Left ventricle myocardium inferior (tissue), 1 donor: Measurements from ENCODE around the gene NEU1. TPM values are rescaled to one million over a fixed set of nuclear protein-coding genes. Genes with fewer than 3 reads are reported as not detected.
"Not testable (repeated sequence)": the region's sequence is repeated elsewhere in the genome, so short reads cannot be mapped to it uniquely, and the experiment has no call there.

Experiments
- DNase-seq: peaks from one replicate; pipeline ENCODE4 v3.0.0-alpha.2; 2020
- H3K27ac ChIP-seq: fragments of 200-600 bp; replicated peaks from 2 replicates; pipeline ENCODE4 v1.8.0; 2021
- H3K27me3 ChIP-seq: fragments of 200-600 bp; 2 replicates; pipeline ENCODE4 v1.8.0; 2021; ENCODE audit warnings: low read depth
- H3K36me3 ChIP-seq: fragments of 200-600 bp; 2 replicates; pipeline ENCODE4 v1.8.0; 2021
- H3K4me1 ChIP-seq: fragments of 200-600 bp; 2 replicates; pipeline ENCODE4 v1.8.0; 2021
- H3K4me3 ChIP-seq: fragments of 200-600 bp; 2 replicates; pipeline ENCODE4 v1.8.0; 2021; ENCODE audit warnings: mild to moderate bottlenecking, moderate library complexity
- H3K9me3 ChIP-seq: fragments of 200-600 bp; replicated peaks from 2 replicates; pipeline ENCODE4 v1.8.0; 2021
- CTCF ChIP-seq: fragments of 200-600 bp; IDR thresholded peaks from 2 replicates; pipeline ENCODE4 v1.8.0; 2021; ENCODE audit warnings: antibody characterized with exemption, mild to moderate bottlenecking, borderline replicate concordance
- intact Hi-C: fragments of 100-400 bp; cut with micrococcal nuclease; formaldehyde crosslinking; loops from one replicate; pipeline ENCODE4 v1.11.0; 2022
- total RNA-seq: library from RNA; stranded (reverse); fragmentation: NEBNext Ultra II Directional; extraction: Animal tissue kit (Norgen Biotek cat#: 25700); gene quantifications from one replicate; pipeline ENCODE4 v1.2.1, GENCODE V29; 2021
- donor health status: DM: no; HTN: yes; CAD: no; lungs with severe emphysema.

Gene NEU1
- total RNA-seq, 1 donor from 2014 or later, result 26.0 TPM

GRCh38 chr6:31825553-31825952, 37.1 kb downstream of the NEU1 start:
- no peaks in the 10 kb centered on the region for H3K27me3 ChIP-seq
- DNase-seq, result no peak
- H3K4me1 ChIP-seq, result peaks cover 55% of the 10 kb centered on the region
- intact Hi-C loops, result no loop called here
- H3K9me3 ChIP-seq, result no peaks in the 10 kb centered on the region
- H3K4me3 ChIP-seq, result no peak overlapping the region
- TF ChIP-seq CTCF, result no peak
- peak overlapping the region; percentile 99 for H3K27ac ChIP-seq
- H3K36me3 ChIP-seq, result no peaks in the 10 kb centered on the region

- H3K27me3 ChIP-seq, DNase-seq, H3K4me3 ChIP-seq, H3K36me3 ChIP-seq, intact Hi-C loops, H3K9me3 ChIP-seq: not testable (repeated sequence)
- Histone ChIP-seq H3K4me1 (peaks cover 66% of the 10 kb centered on the region), H3K27ac (peak overlapping the region; percentile 98)
These were observed 38.9 kb downstream of the NEU1 start for GRCh38 chr6:31823592-31824196.

DNA sequence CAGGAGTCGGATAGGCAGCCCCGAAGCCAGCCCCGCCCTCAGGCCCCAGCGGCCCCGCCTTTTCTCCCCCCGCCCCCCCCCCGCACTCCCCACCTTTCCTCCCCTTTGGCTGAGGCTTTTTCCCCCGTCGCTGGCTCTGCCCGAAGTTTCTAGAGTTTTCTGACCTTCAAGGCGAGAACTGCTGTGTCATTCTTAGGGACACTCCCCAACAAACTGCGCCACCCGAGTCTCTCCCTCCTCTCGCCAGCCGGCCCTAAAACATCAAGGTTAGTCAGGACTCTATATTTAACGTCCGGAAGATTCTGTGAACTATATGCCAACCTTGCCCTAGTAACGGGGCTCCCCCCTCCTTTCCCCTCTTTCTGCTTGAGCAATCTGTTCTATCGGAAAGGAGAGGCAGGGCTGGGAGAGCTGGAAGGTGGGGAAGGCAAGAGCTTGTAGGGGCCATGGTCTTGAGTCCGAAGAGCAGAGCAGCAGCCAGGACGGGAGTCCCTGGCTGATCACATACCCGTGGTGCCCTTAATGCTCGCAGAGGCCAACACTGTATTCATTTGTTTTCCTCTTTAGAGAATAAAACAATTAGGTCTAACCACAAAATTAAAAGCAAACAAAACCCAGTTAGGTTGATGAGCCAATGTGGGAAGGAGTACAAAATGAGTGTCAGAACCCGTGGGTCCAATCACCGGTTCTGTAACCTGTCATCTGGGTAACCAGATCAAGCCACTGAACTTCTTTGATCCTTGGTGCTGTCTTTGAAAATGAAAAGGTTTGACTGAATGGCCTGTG, 40.4 kb downstream of the NEU1 start:
- peak overlapping the region; percentile 98 for H3K27ac ChIP-seq
- H3K36me3 ChIP-seq, result no peaks in the 10 kb centered on the region
- intact Hi-C loops, result no loop called here
- peaks cover 80% of the 10 kb centered on the region for H3K4me1 ChIP-seq
- no peaks in the 10 kb centered on the region for H3K9me3 ChIP-seq
- peak overlapping the region; percentile 71 for H3K4me3 ChIP-seq
- H3K27me3 ChIP-seq, result no peaks in the 10 kb centered on the region
- TF ChIP-seq CTCF, result no peak
- peak; percentile 84 for DNase-seq

DNA sequence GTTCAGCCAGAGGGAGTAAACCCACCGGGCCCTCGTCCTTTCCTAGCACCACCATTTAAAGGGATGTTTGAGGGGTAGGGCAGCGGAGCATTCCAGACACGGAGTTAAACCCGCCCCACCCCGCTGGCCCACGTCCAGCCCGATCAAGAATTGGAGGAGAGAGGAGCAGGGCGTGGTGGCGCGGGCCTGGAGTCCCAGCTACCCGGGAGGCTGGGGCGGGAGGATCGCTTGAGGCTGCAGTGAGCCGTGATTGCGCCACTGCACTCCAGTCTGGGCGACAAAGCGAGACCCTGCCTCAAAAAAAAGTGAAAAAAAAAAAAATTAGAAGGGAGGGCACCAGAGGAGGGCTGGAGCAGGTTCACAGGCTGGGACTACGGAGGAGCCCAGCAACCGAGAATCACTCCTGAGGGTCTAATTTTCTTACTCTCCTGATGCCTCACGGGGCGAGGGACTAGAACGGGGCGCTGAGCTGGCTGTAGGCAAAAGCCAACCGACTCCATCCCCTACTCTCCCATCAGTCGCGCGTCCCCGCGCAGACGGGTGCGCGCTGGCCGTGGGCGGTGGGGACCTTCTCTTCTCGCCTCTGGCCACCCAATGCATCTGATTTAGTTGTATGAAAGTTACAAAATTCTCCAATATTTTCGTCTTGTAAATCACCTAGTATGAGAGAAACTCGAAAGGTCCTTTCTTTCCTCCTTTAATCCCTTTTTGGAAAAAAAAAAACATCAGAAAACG, 41.2 kb downstream of the NEU1 start:
- Histone ChIP-seq H3K27ac (peak overlapping the region; percentile 98), H3K4me3 (peak overlapping the region; percentile 71), H3K36me3 (no peaks in the 10 kb centered on the region), H3K9me3 (no peaks in the 10 kb centered on the region), H3K27me3 (no peaks in the 10 kb centered on the region), H3K4me1 (peaks cover 78% of the 10 kb centered on the region)
- no peak for TF ChIP-seq CTCF
- peak; percentile 81 for DNase-seq
- intact Hi-C loops, result no loop called here

DNA sequence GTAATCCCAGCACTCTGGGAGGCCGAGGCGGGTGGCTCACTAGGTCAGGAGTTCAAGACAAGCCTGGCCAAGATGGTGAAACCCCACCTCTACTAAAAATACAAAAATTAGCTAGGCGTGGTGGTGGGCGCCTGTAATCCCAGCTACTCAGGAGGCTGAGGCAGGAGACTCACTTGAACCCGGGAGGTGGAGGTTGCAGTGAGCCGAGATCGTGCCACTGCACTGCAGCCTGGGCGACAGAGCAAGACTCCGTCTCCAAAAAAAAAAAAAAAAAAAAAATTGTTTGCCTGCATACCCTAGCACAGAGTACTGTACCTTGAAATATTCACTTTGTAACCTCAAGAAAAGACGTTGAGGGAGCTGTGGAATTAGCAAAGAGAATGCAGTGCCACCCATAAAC, 42.2 kb downstream of the NEU1 start:
- H3K27me3 ChIP-seq, DNase-seq, H3K36me3 ChIP-seq, intact Hi-C loops, H3K9me3 ChIP-seq: not testable (repeated sequence)
- H3K27ac ChIP-seq, result peak overlapping the region; percentile 98
- H3K4me3 ChIP-seq, result peak overlapping the region; percentile 71
- peaks cover 67% of the 10 kb centered on the region for H3K4me1 ChIP-seq

DNA sequence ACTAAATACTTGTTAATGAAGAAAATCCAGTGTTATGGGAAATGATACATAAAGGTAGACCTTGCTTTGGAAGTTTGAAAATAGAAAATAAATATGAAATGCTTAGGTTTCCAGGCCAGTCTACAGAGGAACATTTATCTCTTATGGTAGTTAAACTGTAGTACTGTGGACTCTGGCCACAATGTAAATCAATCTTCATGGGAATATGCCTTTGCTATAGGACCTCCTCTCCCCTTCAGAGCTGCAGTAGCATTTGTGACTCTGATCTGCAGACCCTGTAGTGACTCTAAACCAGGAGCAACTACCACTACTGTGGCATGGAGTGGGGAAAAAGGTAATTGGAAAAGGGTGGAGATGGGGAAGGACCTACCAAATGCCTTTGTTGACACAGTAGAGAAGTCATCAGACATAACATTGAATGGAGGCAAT, 42.7 kb downstream of the NEU1 start:
- H3K4me1 ChIP-seq, result peaks cover 63% of the 10 kb centered on the region
- TF ChIP-seq CTCF, result no peak
- no peaks in the 10 kb centered on the region for H3K9me3 ChIP-seq
- H3K36me3 ChIP-seq, result no peaks in the 10 kb centered on the region
- no peaks in the 10 kb centered on the region for H3K27me3 ChIP-seq
- DNase-seq, result no peak
- H3K4me3 ChIP-seq, result peak overlapping the region; percentile 71
- intact Hi-C loops, result no loop called here
- peak overlapping the region; percentile 98 for H3K27ac ChIP-seq

DNA sequence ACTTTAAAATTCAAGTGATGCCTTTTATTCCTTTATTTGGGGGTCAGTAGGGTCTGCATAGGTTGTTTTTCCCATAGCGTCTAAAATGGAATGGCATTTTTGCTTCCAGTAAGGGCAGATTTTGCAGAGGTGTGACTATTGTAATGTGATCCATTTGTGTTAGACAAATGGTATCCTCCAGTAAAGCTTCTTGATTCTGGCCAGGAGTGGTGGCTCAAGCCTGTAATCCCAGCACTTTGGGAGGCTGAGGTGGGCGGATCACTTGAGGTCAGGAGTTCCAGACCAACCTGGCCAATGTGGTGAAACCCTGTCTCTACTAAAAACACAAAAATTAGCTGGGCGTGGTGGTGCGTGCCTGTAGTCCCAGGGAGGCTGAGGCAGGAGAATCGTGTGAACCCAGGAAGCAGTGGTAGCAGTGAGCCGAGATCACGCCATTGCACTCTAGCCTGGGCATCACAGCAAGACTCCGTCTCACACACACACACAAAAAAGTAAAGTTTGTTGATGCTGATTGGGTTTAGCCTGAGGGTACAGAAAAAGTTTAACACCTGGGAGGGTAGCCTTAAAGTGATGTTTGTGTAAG, 44.6 kb downstream of the NEU1 start:
- peak overlapping the region; percentile 98 for H3K27ac ChIP-seq

DNA sequence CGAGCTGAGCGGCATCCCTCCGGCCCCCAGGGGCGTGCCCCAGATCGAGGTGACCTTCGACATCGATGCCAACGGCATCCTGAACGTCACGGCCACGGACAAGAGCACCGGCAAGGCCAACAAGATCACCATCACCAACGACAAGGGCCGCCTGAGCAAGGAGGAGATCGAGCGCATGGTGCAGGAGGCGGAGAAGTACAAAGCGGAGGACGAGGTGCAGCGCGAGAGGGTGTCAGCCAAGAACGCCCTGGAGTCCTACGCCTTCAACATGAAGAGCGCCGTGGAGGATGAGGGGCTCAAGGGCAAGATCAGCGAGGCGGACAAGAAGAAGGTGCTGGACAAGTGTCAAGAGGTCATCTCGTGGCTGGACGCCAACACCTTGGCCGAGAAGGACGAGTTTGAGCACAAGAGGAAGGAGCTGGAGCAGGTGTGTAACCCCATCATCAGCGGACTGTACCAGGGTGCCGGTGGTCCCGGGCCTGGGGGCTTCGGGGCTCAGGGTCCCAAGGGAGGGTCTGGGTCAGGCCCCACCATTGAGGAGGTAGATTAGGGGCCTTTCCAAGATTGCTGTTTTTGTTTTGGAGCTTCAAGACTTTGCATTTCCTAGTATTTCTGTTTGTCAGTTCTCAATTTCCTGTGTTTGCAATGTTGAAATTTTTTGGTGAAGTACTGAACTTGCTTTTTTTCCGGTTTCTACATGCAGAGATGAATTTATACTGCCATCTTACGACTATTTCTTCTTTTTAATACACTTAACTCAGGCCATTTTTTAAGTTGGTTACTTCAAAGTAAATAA, 45.3 kb downstream of the NEU1 start:
- H3K27ac ChIP-seq, result peak overlapping the region; percentile 98
- H3K4me3 ChIP-seq, result peak overlapping the region; percentile 71
- DNase-seq, intact Hi-C loops, H3K27me3 ChIP-seq, H3K36me3 ChIP-seq, H3K9me3 ChIP-seq: not testable (repeated sequence)
- peaks cover 57% of the 10 kb centered on the region for H3K4me1 ChIP-seq

More for the DNA sequence above, 44.6 kb downstream of the NEU1 start:
- H3K27me3 ChIP-seq, DNase-seq, H3K9me3 ChIP-seq, H3K36me3 ChIP-seq, intact Hi-C loops: not testable (repeated sequence)
- Histone ChIP-seq H3K4me3 (peak overlapping the region; percentile 71), H3K4me1 (peaks cover 64% of the 10 kb centered on the region)
